HG03432 (cell line): ENCODE measurements around the gene CHCHD4.
A peak's percentile ranks its signal among the peaks of the same experiment; 100 is the strongest.

Source experiments
- ATAC-seq: cut with Tn5 transposase; IDR thresholded peaks from one replicate; pipeline ENCODE4 v1.9.1; 2021; ENCODE audit warnings: mild to moderate bottlenecking, moderate library complexity; ENCODE audit not compliant: unreplicated experiment

CHCHD4 gene

DNA sequence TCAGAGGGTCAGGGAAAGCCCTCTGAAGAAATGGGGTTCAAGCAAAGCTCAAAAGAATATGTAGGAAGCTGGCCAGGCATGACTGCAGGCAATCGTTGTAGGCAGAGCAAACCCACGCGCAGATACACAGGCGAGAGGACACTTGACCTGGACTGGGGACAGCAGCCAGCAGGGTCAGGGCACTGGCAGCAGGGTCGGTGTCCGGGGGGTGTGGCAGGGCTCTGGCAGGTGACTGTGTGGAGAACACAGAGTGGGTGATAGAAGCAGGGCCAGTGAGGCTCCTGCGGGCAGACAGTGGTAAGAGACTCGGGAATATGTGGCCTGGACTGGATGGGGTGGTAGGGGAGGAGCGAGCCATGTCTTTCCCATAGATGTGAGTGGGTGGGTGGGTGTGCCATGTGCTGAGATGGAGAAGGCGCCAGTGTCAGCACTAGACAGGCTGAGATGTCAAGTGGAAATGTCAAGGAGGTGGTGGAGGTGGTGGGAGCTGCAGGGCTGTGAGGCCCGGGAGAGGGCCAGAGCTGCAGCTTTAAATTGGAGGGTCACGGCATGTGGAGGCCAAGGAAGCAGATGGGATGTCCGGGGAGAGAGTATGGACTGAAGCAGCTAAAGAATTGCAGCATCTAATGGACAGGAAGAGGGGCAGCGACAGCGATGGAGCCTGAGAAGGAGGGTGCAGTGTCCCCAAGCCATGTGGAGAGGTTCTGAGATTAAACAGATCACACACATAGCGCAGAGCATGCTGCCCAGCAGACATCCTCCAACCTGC, 13.6 kb upstream of the CHCHD4 start:
- ATAC-seq = no peak

DNA sequence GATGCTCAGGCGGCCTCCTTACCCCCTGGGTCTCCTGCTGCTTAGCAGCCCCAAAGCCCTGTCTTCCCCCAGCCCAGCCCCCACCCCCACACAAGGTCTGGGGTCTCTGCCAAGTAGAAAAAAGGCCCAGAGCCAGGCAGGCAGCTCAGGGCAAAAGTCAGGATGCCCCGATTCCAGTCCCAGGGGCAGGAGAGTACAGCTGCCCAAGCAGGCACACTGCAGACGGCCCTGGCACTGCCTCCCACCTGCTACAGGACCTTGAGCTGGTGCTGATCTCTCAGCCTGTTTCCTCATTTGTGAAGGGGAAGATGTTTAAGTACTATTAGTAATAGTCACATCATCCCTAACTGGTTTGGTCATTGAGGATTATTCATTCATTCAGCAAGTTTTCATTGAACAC, 12.8 kb upstream of the CHCHD4 start:
- ATAC-seq = no peak

DNA sequence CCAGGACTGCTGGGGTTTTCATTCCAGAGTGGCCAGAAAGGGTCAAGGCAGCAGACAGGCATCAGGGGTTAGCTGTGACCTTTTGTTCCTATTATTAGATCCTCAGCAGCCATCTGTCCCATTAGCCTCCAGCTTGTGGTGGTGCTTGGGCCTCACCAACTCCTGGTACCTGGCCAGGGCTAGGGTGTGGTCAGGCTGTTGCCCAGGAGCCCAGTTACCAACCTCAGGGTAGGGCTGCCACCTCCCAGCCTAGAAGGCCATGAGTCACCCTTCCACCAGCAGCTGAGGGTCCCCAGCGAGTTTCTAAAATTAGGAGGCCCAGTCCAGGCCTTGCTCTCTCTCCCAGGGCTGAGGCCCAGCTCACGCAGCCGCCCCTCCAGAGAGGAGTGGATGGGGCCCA, 12.3 kb upstream of the CHCHD4 start:
- ATAC-seq = no peak

DNA sequence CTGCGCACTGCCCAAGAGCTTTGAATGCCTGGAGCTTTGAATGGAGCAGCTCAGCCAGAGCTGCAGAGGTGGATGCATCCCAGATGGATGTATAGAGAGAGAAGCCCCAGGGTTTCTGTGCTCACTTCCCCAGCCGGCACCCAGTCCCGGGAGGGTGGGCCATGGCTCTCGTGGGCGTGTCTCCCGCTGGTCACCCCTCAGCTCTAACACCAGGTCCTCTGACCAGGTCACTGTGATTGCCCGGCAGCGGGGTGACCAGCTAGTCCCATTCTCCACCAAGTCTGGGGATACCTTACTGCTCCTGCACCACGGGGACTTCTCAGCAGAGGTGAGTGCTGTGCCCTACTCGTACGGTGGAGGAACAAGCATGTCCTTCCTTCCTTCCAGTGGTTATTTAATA, 10.9 kb upstream of the CHCHD4 start:
- no peak for ATAC-seq

DNA sequence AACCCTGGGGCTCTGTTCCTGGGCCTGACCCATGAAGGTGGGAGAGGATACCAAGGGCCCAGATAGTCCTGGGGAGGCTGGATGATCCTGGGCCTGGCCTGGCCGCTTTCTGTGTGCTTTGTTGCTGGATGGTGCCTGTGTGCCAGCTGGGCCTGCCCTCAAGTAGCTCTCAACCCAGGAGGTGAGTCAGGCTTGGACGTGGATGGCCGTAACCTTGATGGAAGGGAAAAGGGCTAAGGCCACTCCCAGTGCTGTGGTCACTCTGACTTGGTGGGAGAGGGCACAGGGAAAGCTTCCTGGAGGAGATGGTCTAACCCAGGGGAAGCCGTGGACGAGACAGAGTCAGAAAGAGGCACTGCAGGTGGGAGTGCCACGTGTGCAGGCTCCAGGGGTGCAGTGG, 9.6 kb upstream of the CHCHD4 start:
- no peak for ATAC-seq

DNA sequence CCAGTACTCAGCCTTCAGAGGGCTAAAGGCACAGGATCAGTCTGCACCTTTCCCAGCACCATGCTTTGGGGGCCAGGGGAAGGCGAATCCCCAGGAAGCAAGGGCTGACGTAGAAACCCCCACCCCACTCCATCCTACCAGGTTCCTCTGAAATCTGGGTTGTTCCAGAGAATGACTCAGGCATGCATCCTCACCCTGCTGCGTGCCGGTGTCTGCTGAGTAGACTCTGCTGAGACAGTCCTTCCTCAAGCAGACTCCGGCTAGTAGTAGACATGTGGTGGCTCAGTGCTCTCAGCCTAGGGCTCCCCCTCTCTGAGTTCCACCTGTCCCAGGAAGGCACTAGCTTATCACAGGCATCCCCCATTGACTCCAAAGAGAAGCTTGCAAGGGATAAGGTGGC, 9.2 kb upstream of the CHCHD4 start:
- no peak for ATAC-seq

DNA sequence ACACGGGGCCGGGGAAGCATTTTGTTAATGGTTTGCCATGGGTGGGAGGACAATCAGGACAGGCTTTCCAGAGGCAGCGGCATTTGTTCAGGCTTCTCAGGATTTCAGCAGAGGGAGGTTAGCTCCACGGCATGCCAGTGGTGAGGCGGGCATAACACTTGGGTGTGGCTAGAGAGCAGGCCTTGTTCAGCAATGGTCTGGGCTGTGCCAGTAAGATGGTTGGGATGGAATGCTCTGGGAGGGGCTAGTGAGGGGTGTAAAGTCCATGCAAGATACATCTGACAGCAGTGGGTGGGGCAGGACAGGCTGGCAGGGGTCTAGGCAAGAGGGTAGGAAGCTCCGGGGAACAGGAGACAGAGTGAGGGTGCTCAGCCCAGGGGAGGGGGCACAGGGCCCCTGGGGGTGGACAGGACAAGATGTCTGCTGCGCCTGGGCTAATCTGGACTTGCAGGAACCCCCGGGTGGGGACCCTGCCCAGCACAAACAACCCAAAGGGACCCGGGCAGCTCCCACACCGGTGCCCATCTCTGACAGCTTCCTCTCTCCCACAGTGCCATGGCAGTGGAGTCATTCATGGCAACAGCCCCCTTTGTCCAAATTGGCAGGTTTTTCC, 8.6 kb upstream of the CHCHD4 start:
- ATAC-seq = no peak

DNA sequence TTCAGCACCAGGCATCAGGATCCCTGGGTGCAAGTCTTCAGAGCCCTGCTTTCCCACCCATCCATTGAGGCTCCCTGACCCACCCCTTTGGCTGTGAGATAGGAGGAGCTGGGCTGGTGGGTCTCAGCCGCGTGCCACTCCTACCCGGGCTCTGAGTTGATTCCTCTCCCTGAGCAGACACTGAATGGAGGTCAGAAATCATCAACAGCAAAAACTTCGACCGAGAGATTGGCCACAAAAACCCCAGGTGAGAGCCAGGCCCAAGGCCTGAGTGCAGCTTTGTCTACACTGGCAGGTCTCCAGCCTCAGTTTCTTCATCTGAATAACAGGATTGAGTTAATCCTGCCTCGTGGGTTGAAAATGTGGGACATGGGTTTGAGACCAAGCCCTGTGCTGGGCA, 8.0 kb upstream of the CHCHD4 start:
- ATAC-seq = no peak

DNA sequence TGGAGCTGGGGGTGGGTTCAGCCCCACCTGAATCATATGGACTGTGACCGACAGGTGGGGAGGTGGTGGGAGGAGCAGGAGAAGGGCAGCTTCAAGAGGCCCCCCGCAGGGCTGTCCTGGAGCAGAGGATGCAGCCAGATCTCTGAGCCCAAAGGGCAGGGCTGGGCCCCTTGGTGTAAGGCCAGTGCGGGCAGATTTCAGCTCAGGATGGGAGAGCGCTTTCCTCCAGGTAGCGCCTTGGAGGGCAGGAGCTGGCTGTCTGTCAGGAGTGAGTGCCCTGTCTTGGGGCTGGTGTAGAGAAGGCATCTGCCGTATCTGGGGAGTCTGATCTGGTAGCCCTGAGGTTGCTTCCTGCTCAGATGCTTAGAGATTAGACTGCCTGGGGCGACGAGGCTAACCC, 7.5 kb upstream of the CHCHD4 start:
- no peak for ATAC-seq

DNA sequence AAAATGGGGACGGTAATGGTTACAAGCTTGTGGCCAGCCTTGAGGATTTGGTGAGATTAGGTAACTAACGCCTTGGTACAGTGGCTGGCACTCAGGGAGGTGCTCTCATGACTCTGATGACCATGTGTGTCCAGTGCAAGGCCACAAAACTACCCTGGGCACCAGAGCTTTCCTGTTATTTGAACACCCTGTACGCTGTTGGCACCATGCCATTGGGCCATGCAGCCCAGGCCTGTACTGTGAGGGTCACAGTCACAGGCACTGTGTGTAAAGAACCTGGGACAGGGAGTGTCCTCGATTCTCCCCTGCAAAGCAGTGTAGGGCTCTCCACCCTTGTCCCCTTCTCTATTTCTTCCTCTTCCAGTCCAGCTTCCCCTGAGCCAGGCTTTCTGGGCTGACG, 6.5 kb upstream of the CHCHD4 start:
- ATAC-seq = no peak

DNA sequence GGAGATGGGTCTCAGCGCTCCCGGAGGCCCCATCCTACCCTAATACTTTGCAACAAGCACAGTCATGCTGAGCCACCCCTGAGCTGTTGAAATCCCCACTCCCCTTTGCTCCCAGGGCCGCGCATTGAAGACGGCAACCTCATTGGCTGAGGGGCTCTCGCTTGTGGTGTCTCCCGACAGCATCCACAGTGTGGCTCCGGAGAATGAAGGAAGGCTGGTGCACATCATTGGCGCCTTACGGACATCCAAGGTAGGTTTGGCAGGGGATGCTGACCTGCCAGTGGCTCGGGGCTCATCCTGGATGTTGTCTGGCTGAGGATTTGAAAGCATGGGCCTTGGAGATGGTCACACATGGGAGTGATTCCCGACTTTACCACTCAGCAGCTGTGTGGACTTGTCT, 6.0 kb upstream of the CHCHD4 start:
- no peak for ATAC-seq

DNA sequence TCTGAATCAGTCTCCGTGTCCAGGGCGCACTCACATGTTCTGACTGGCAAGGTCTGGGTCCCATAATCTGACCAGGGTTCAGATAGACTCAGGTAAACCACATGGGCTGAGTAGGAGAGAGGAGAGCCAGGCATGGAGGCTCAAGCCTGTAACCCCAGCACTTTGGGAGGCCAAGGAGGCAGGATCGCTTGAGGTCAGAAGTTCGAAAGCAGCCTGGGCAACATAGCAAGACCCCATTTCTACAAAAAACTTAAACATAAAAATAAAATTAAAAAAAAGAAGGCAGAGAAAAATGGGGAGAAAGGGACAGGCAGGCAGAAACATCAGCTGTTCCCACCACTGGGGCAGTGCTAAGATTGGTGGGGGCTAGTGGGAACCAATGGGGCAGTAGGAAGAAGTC, 5.6 kb upstream of the CHCHD4 start:
- no peak for ATAC-seq

DNA sequence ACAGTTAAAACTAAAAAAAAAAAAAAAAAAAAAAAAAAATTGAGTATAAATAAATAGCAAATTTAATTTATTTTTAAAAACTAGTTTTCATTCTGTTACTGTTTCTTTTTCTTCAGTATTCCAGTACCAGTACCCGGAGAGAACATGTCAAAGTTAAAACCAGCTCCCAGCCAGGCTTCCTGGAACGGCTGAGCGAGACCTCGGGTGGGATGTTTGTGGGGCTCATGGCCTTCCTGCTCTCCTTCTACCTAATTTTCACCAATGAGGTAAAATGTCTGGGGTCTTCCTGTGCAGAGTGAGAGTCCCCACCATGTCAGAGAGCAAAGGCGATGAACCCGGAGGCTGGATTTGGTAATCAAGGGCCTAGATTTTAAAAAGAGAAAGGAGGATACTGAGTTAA, 4.6 kb upstream of the CHCHD4 start:
- no peak for ATAC-seq

DNA sequence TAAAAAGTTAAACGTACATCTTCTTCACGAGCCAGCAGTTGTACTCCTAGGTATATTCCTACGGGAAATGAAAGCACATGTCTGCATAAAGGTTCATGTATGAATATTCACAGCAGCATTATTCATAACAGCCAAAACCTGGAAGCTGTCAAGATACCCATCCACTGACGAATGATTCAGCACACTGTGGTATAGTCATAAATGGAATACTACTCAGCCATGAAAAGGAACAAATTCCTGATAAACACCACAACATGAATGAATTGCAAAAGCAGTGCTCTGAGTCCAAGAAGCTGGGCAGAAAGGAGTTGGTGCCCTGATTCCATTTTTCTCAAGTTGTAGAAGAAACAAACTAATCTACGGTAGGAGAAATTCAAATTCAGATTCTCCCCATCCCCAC, 4.1 kb upstream of the CHCHD4 start:
- no peak for ATAC-seq

DNA sequence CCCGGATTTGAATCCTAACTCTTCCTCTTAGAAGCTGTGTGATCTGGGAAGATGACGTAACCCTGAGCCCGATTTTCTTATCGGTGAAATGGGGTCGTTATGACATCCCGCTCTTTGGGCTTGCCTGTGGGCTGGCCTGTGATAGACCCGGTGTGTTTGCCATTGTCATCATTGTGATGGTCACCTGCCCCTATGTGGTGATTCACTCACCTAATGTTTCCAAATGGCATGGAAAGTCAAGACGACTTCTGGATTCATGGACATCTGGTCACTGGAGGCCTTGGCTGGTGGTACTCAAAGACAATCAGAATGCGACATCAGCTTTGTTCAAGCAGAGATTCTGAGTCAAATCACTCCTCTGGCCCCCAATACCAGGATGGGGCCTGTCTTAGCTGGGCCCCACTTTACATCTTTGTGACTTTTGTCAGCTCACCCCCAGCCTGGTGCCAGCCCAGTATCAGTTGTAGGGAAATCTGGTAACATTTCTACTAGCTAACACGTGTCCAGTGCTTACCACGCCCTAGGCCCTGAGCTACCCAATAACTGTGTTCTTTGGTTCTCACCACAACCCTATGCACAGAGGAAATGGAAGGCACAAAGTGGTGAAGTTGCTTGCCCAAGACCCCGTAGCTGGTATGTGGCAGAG, 3.0 kb upstream of the CHCHD4 start:
- no peak for ATAC-seq

DNA sequence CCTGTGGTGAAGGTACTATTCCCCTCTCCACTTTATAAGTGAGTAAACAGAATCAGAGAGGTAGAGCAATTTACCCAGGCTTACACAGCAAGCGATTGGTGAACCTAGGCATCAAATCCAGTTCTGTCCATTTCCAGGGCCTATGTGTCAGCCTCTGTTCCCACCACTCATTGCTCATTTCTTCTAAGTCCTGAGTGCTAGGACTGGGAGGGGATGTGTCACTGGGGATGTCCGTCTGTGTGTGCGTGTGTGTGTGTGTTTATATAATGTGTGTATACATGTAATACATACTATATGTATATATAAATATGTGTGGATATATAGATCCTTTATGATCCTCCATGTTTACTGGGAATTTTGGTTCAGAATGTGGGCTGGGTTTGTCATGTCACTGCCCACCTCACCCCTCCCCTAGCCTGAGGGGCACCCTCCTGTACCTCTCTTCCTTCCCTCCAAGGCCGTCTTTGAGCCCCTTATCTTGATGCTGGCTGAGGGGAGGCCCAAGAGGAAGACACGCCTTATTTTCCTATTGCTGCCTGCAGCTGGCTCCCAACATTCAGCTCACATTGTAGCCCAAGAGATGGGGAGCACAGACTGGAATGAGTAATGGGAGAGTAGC, 2.3 kb upstream of the CHCHD4 start:
- ATAC-seq = no peak

DNA sequence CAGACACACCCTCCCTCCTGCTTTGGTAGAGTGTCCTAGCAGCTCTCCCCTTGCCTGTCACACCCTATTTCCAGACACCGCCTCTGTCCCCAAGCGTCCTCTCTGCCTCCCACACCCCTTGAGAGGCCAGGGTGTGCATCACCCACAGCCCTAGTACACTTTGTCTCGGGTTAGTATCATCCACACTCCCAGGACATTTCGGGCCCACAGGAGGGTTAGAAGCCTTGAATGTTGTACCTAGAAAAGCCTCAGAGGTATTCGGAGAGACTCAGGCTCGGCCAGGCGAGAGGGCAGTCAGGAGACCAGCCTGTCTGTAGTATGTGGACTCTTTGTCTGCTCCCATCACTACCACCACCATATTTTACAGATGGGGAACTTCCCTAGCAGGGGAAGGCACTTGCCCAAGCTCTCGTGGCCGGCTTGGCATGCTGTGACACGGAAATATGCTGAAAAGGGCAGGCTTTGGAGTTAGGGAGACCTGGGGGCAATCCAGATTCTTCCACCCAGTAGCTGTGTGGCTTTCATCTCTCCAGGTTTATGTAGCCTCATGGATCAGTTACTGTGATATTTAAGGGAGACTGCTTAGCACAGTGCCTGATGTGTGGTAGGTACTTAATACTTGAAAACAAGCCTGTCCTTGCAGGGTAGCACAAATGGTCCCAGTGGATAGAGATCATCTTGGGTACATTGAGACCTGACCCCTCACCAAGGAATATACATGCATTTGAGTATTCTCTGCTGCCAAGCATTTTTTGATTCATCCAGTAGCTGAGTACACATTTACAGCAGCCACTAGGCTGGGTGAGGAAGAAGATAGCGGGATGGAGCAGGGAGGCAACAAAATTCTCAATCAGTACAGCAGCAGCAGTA, 1.6 kb upstream of the CHCHD4 start:
- no peak for ATAC-seq

DNA sequence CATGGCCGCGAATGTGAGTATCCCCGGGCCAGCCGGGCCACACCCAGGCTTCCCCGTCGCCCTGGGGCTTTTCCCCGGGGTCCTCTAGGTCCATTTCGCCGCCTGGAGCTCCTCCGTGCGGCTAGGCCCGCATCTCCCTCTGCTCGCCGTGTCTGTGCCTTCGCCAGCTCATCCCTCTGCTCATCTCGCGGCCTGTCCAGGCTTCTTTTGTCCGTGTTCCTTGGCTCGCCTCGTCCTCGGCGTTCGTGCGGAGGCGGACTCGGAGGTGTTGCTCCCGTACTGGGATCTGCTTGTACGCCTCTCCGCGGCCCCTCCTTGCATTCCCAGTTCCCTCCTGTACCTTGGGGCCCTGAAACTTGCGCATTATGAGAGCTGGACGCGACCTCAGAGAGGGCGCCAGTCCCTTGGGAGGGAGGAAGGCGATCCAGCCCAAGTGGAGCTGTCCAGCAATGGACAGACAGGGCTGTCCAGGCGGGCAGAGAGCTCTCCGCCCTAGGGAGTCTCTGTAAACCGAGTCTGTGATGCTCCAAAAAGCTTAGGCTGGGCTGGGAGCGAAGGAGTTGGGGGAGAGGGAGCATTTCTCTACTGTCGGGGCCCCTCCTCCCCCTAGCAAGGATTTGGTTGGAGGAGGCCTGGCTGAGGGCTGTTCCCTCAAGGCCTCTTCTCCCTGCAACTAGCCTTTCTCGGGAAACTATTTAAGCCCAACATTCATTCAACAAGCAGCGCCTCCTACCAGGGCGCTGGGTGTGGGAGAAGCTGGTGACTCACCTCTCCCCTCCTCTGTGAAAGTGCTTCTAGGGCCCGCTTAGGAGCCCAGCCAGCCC, 735 bp upstream of the CHCHD4 start:
- peak; percentile 30 for ATAC-seq

DNA sequence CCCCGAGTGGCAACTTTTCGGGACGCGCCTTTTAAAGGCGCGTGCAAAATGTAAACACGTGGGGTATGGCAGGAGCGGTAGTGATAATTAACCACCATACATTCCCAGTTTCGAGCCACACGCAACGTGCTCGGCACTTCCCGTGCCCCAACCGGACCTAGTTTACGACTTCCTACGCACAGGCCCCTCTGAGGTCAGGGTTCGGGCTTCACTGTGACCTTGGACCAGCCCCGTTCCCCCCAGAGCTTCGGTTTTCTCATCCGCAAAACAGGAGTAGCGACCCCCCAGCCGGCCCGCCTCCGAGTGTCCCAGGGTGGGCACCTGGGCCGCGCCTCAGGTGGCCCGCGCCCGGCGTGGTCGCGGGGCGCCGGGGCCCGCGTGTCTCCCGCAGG, 451 bp downstream of the CHCHD4 start:
- ATAC-seq = peak; percentile 56
